Vagina (tissue), 2 donors: ENCODE data around the gene DNAJC27. TPM values are rescaled to one million over a fixed set of nuclear protein-coding genes. Genes with fewer than 3 reads are reported as not detected.
"Not testable (repeated sequence)": the region's sequence is repeated elsewhere in the genome, so short reads cannot be mapped to it uniquely, and the experiment has no call there.

Source experiments
- DNase-seq, 2 donors: peaks; one replicate each; pipeline ENCODE4 v3.0.0-alpha.2; 2017; ENCODE audit errors: extremely low spot score in 2 of 2
- H3K27ac ChIP-seq: fragments of 200-600 bp; sonication (generic); one replicate; pipeline ENCODE4 v1.5.1; 2019
- H3K27me3 ChIP-seq: fragments of 200-600 bp; sonication (generic); one replicate; pipeline ENCODE4 v1.5.1; 2019
- H3K36me3 ChIP-seq, 2 donors: fragments of 200-600 bp; sonication (generic); one replicate each; pipeline ENCODE4 v1.5.1; 2017 to 2019
- H3K4me1 ChIP-seq: fragments of 200-600 bp; sonication (generic); one replicate; pipeline ENCODE4 v1.5.1; 2019
- H3K4me3 ChIP-seq, 2 donors: fragments of 200-600 bp; sonication (generic); 1 replicate in 1 of 2; 2 replicates in 1 of 2; pipeline ENCODE4 v1.5.1; 2016 to 2019
- H3K9me3 ChIP-seq: fragments of 200-600 bp; sonication (generic); one replicate; pipeline ENCODE4 v1.5.1; 2019
- POLR2A ChIP-seq, 2 donors: fragments of 450-650 bp; IDR thresholded peaks; one replicate each; pipeline ENCODE4 v1.6.1; 2017; ENCODE audit warnings: antibody characterized with exemption in 2 of 2, mild to moderate bottlenecking in 2 of 2, moderate library complexity in 2 of 2
- POLR2AphosphoS5 ChIP-seq, 2 donors: sonication (generic); formaldehyde crosslinking; IDR thresholded peaks; one replicate each; pipeline ENCODE4 v1.9.0; 2017; ENCODE audit warnings: antibody characterized with exemption in 2 of 2, mild to moderate bottlenecking in 2 of 2, low read depth in 1 of 2; ENCODE audit not compliant: insufficient read depth in 1 of 2
- intact Hi-C: fragments of 100-400 bp; cut with DNase I; formaldehyde crosslinking; loops from one replicate; pipeline ENCODE4 v1.15.1; 2023
- total RNA-seq: library from RNA; depleted of rRNA; stranded (reverse); fragments of >200 nt; gene quantifications from one replicate; pipeline ENCODE4 v1.2.3, GENCODE V29; 2016
- TF ChIP-seq, protein P1 (sequence below), 3 experiments: fragments of 450-650 bp in 2 of 3; fragments of 200-600 bp in 1 of 3; sonication (generic) in 1 of 3; IDR thresholded peaks; one replicate each; pipeline ENCODE4 v1.5.1; 2017 to 2019; ENCODE audit warnings: antibody characterized with exemption in 3 of 3, mild to moderate bottlenecking in 2 of 3, moderate library complexity in 2 of 3

DNAJC27 gene
- 11.3 TPM for total RNA-seq

GRCh38 chr2:24971536-24972314, at the start of gene DNAJC27:
Gene DNAJC27, minus strand, starts transcription at chr2:24971955. Its CDS starts 51 bp downstream, at chr2:24971904.
- H3K9me3 ChIP-seq, result no peaks in the 10 kb centered on the region

DNA sequence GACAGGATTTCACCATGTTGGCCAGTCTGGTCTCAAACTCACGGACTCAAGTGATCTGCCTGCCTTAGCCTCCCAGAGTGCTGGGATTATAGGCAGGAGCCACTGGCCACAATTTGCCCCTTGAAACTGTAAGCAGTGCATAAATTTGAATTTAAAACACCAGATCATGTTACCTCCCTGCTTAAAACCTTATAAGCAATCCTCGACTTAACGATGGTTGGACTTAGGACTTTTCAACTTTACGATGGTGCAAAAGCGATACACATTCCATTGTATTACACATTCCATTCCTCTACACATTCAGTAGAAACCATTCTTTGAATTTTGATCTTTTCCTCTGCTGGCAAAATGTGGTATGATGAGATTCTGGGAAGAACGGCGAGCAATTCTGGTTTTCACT, 46.9 kb upstream of the DNAJC27 start:
- Histone ChIP-seq H3K9me3 (no peaks in the 10 kb centered on the region), H3K36me3 (no peaks in the 10 kb centered on the region), H3K27me3 (no peaks in the 10 kb centered on the region), H3K4me1 (no peaks in the 10 kb centered on the region), H3K27ac (no peak overlapping the region), H3K4me3 (no peak overlapping the region)
- intact Hi-C loops, result no loop called here
- no peak for DNase-seq
- TF ChIP-seq POLR2A (IDR thresholded peaks at IDR 0.05) (no peak), POLR2AphosphoS5 (IDR thresholded peaks at IDR 0.05; ENCODE audit: insufficient read depth in 1 of 2, low read depth in 1 of 2) (no peak)
- TF ChIP-seq, protein P1, sequence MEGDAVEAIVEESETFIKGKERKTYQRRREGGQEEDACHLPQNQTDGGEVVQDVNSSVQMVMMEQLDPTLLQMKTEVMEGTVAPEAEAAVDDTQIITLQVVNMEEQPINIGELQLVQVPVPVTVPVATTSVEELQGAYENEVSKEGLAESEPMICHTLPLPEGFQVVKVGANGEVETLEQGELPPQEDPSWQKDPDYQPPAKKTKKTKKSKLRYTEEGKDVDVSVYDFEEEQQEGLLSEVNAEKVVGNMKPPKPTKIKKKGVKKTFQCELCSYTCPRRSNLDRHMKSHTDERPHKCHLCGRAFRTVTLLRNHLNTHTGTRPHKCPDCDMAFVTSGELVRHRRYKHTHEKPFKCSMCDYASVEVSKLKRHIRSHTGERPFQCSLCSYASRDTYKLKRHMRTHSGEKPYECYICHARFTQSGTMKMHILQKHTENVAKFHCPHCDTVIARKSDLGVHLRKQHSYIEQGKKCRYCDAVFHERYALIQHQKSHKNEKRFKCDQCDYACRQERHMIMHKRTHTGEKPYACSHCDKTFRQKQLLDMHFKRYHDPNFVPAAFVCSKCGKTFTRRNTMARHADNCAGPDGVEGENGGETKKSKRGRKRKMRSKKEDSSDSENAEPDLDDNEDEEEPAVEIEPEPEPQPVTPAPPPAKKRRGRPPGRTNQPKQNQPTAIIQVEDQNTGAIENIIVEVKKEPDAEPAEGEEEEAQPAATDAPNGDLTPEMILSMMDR (IDR thresholded peaks at IDR 0.05), result no peak

More at GRCh38 chr2:24971536-24972314, at the start of gene DNAJC27:
- peak within 1 kb of the TSS; percentile 99 for H3K27ac ChIP-seq
- H3K27me3 ChIP-seq, result no peaks in the 10 kb centered on the region
- TF ChIP-seq, protein P1 (IDR thresholded peaks at IDR 0.05), result no peak
- TF ChIP-seq POLR2A (IDR thresholded peaks at IDR 0.05) (peak in 1 of 2 donors; percentile 97), POLR2AphosphoS5 (IDR thresholded peaks at IDR 0.05; ENCODE audit: insufficient read depth in 1 of 2, low read depth in 1 of 2) (peak; percentile 93 to 97)
- H3K36me3 ChIP-seq, result peaks cover 0 to 3% of the 10 kb centered on the region in 2 donors
- peak within 1 kb of the TSS; percentile 79 to 90 for H3K4me3 ChIP-seq
- H3K4me1 ChIP-seq, result peaks cover 6% of the 10 kb centered on the region
- intact Hi-C loops, result loop anchor here (5.0 kb wide), 1 partner anchor 49 kb away; the partner anchor contains the start of gene ADCY3
- peak; percentile 98 to 99 for DNase-seq

DNA sequence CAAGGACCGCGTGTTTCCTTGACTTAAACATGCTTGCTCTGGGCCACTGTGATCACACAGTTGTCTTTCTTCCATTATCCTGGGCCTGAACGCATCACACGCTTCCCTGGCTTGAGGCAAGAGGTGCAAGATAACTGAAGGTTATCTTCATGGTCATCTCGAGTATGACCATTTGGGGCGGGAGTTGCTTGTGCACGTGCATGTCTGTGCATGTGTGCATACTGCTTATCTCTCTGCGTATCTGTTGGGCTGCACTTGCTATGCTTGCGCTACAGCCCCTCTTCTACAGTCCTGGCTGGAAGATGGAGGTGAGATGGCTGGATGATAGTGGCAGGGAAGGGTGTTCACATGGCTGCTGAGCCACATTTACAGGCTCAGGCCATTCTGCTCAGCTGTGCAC, 42.9 kb upstream of the DNAJC27 start:
- no peaks in the 10 kb centered on the region for H3K36me3 ChIP-seq
- H3K9me3 ChIP-seq, result no peaks in the 10 kb centered on the region
- intact Hi-C loops, result no loop called here
- TF ChIP-seq POLR2A (IDR thresholded peaks at IDR 0.05), result no peak
- TF ChIP-seq POLR2AphosphoS5 (IDR thresholded peaks at IDR 0.05; ENCODE audit: insufficient read depth in 1 of 2, low read depth in 1 of 2), result no peak
- TF ChIP-seq, protein P1 (IDR thresholded peaks at IDR 0.05), result no peak
- no peak for DNase-seq
- H3K27me3 ChIP-seq, result no peaks in the 10 kb centered on the region
- no peak overlapping the region for H3K27ac ChIP-seq
- H3K4me1 ChIP-seq, result no peaks in the 10 kb centered on the region
- H3K4me3 ChIP-seq, result no peak overlapping the region

DNA sequence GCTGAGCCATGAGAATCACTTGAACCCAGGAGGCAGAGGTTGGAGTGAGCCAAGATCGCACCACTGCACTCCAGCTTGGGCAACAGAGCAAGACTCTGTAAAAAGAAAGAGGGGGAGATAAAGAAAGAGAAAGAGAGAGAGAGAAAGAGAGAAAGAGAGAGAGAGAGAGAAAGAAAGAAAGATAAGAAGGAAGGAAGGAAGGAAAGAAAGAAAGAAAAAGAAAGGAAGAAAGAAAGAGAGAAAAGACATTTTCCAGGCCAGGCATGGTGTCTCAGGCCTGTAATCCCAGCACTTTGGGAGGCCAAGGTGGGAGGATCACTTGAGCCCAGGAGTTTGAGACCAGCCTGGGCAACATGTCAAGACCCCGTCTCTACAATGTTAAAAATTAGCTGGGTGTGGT, 39.6 kb upstream of the DNAJC27 start:
- H3K4me1 ChIP-seq, H3K9me3 ChIP-seq, DNase-seq, intact Hi-C loops, H3K36me3 ChIP-seq, H3K27me3 ChIP-seq, H3K27ac ChIP-seq, H3K4me3 ChIP-seq: not testable (repeated sequence)

DNA sequence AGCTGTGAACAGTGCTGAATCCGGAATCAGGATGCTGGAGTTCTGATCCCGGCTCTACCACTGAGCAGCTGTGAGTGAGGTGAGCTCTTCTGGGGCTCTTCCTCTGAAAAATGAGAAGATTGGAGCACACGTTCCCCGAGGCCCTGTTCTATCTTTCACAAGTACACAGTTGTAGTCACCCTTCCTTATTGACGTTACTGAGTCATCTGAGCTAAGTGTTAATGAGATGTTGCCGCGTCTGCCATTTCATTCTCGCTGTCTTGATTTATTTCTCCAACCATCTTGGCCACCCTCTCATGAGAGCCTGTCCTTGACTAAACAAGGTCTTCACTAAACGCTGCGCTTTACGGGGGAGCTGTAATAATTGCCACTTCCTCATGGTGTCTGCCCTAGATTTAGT, 38.2 kb upstream of the DNAJC27 start:
- Histone ChIP-seq H3K36me3 (no peaks in the 10 kb centered on the region), H3K27ac (no peak overlapping the region), H3K27me3 (no peaks in the 10 kb centered on the region), H3K9me3 (no peaks in the 10 kb centered on the region), H3K4me3 (no peak overlapping the region), H3K4me1 (no peaks in the 10 kb centered on the region)
- TF ChIP-seq, protein P1 (IDR thresholded peaks at IDR 0.05), result no peak
- no peak for TF ChIP-seq POLR2AphosphoS5 (IDR thresholded peaks at IDR 0.05; ENCODE audit: insufficient read depth in 1 of 2, low read depth in 1 of 2)
- no peak for TF ChIP-seq POLR2A (IDR thresholded peaks at IDR 0.05)
- DNase-seq, result no peak
- intact Hi-C loops, result no loop called here
